Breast epithelium (tissue), 4 donors: ENCODE results near the gene CASKIN2. TPM values are rescaled to one million over a fixed set of nuclear protein-coding genes. Genes with fewer than 3 reads are reported as not detected.

Source experiments
- DNase-seq, 2 donors: peaks; one replicate each; pipeline ENCODE4 v3.0.0-alpha.2; 2019; ENCODE audit warnings: low spot score in 2 of 2
- H3K27ac ChIP-seq, 2 donors: fragments of 200-600 bp; sonication (generic) in 1 of 2; one replicate each; pipeline ENCODE4 v1.5.1; 2016 to 2019; ENCODE audit warnings: mild to moderate bottlenecking in 1 of 2
- H3K27me3 ChIP-seq, 2 donors: fragments of 200-600 bp; sonication (generic) in 1 of 2; one replicate each; pipeline versions ENCODE4 v1.5.1 to v1.6.0; 2017 to 2019; ENCODE audit warnings: control low read depth in 1 of 2, mild to moderate bottlenecking in 1 of 2
- H3K36me3 ChIP-seq: fragments of 200-600 bp; one replicate; pipeline ENCODE4 v1.5.1; 2019
- H3K4me1 ChIP-seq, 2 donors: fragments of 200-600 bp; sonication (generic); one replicate each; pipeline ENCODE4 v1.5.1; 2016 to 2019; ENCODE audit warnings: control low read depth in 1 of 2
- H3K4me3 ChIP-seq, 3 donors: fragments of 200-600 bp; sonication (generic); 1 replicate in 2 of 3; 2 replicates in 1 of 3; pipeline ENCODE4 v1.5.1; 2016 to 2019; ENCODE audit warnings: mild to moderate bottlenecking in 3 of 3, moderate library complexity in 2 of 3
- H3K9me3 ChIP-seq, 2 donors: fragments of 200-600 bp; sonication (generic) in 1 of 2; one replicate each; pipeline ENCODE4 v1.5.1; 2016 to 2019; ENCODE audit warnings: control low read depth in 1 of 2
- CTCF ChIP-seq, 3 donors: fragments of 450-650 bp; IDR thresholded peaks; one replicate each; pipeline ENCODE4 v1.5.1; 2016 to 2017; ENCODE audit warnings: antibody characterized with exemption in 3 of 3, mild to moderate bottlenecking in 3 of 3, moderate library complexity in 3 of 3
- POLR2A ChIP-seq: fragments of 450-650 bp; IDR thresholded peaks from one replicate; pipeline ENCODE4 v1.6.1; 2016; ENCODE audit warnings: antibody characterized with exemption, mild to moderate bottlenecking, moderate library complexity
- POLR2AphosphoS5 ChIP-seq, 3 donors: sonication (generic); formaldehyde crosslinking; IDR thresholded peaks; one replicate each; pipeline ENCODE4 v1.6.1; 2017; ENCODE audit warnings: antibody characterized with exemption in 3 of 3
- intact Hi-C: fragments of 100-400 bp; cut with DNase I; formaldehyde crosslinking; loops from one replicate; pipeline ENCODE4 v1.15.1; 2023; ENCODE audit warnings: low total_unique reads
- total RNA-seq, 3 donors: library from RNA; depleted of rRNA; stranded (reverse); fragments of >200 nt; gene quantifications; one replicate each; pipeline ENCODE4 v1.1.0, GENCODE V29; 2016

The CASKIN2 gene
- total RNA-seq, 3 donors from 2014 or later: 10.0 to 23.3 (median 14.6) TPM

- Histone ChIP-seq H3K27ac (peak overlapping the region in 1 of 2 donors; percentile 74), H3K36me3 (no peaks in the 10 kb centered on the region), H3K9me3 (no peaks in the 10 kb centered on the region), H3K27me3 (no peaks in the 10 kb centered on the region), H3K4me1 (peaks cover 0 to 5% of the 10 kb centered on the region in 2 donors), H3K4me3 (no peak overlapping the region)
- intact Hi-C loops: no loop called here
- no peak for TF ChIP-seq CTCF (IDR thresholded peaks at IDR 0.05)
- TF ChIP-seq POLR2A: no peak
- TF ChIP-seq POLR2AphosphoS5 (IDR thresholded peaks at IDR 0.05): no peak
- no peak for DNase-seq
Observed at GRCh38 chr17:75546181-75546580, 30.8 kb upstream of the CASKIN2 start.

- H3K4me3 ChIP-seq: no peak overlapping the region
- H3K27ac ChIP-seq: no peak overlapping the region
- TF ChIP-seq CTCF (IDR thresholded peaks at IDR 0.05) (no peak), POLR2A (no peak), POLR2AphosphoS5 (IDR thresholded peaks at IDR 0.05) (no peak)
- H3K4me1 ChIP-seq: peaks cover 0 to 5% of the 10 kb centered on the region in 2 donors
- intact Hi-C loops: loop anchor here (5.0 kb wide), 1 partner anchor 1038 kb away; no protein-coding TSS in a partner anchor
- DNase-seq: no peak
- H3K27me3 ChIP-seq: no peaks in the 10 kb centered on the region
- H3K36me3 ChIP-seq: no peaks in the 10 kb centered on the region
- no peaks in the 10 kb centered on the region for H3K9me3 ChIP-seq
Observed at GRCh38 chr17:75544250-75544649, 28.9 kb upstream of the CASKIN2 start.

- no peak overlapping the region for H3K27ac ChIP-seq
- intact Hi-C loops: loop anchor here (5.0 kb wide), 1 partner anchor 1039 kb away; no protein-coding TSS in a partner anchor
- no peaks in the 10 kb centered on the region for H3K36me3 ChIP-seq
- DNase-seq: no peak
- H3K4me3 ChIP-seq: no peak overlapping the region
- H3K27me3 ChIP-seq: no peaks in the 10 kb centered on the region
- no peaks in the 10 kb centered on the region for H3K9me3 ChIP-seq
- no peak for TF ChIP-seq POLR2A
- TF ChIP-seq POLR2AphosphoS5 (IDR thresholded peaks at IDR 0.05): no peak
- TF ChIP-seq CTCF (IDR thresholded peaks at IDR 0.05): no peak
- no peaks in the 10 kb centered on the region for H3K4me1 ChIP-seq
Observed at GRCh38 chr17:75542728-75543336, 27.5 kb upstream of the CASKIN2 start.

- no peaks in the 10 kb centered on the region for H3K27me3 ChIP-seq
- TF ChIP-seq POLR2AphosphoS5 (IDR thresholded peaks at IDR 0.05): no peak
- TF ChIP-seq CTCF (IDR thresholded peaks at IDR 0.05): no peak
- TF ChIP-seq POLR2A: no peak
- no peaks in the 10 kb centered on the region for H3K9me3 ChIP-seq
- intact Hi-C loops: loop anchor here (5.0 kb wide), 1 partner anchor 1040 kb away; no protein-coding TSS in a partner anchor
- no peak for DNase-seq
- H3K36me3 ChIP-seq: no peaks in the 10 kb centered on the region
- H3K4me3 ChIP-seq: no peak overlapping the region
- no peaks in the 10 kb centered on the region for H3K4me1 ChIP-seq
- H3K27ac ChIP-seq: no peak overlapping the region
Observed at GRCh38 chr17:75542229-75542628, 26.9 kb upstream of the CASKIN2 start.

GRCh38 chr17:75540923-75541503, 25.7 kb upstream of the CASKIN2 start:
- intact Hi-C loops: loop anchor here (5.0 kb wide), 1 partner anchor 1041 kb away; no protein-coding TSS in a partner anchor
- H3K9me3 ChIP-seq: no peaks in the 10 kb centered on the region

More at GRCh38 chr17:75540923-75541503, 25.7 kb upstream of the CASKIN2 start:
- Histone ChIP-seq H3K27ac (no peak overlapping the region), H3K4me1 (no peaks in the 10 kb centered on the region), H3K4me3 (no peak overlapping the region), H3K27me3 (no peaks in the 10 kb centered on the region), H3K36me3 (no peaks in the 10 kb centered on the region)
- no peak for TF ChIP-seq POLR2A
- TF ChIP-seq POLR2AphosphoS5 (IDR thresholded peaks at IDR 0.05): no peak
- no peak for TF ChIP-seq CTCF (IDR thresholded peaks at IDR 0.05)
- no peak for DNase-seq
